NCI-H146 treated with DMSO at 0.1 percent for 48 hours (cell line): ENCODE measurements around the gene GPR137B.
"Not testable (repeated sequence)": the region's sequence is repeated elsewhere in the genome, so short reads cannot be mapped to it uniquely, and the experiment has no call there.

Experiments
- DNase-seq: peaks from one replicate; lab custom pipeline; 2025; ENCODE audit not compliant: unreplicated experiment; lab: John Stamatoyannopoulos, UW

The GPR137B gene

GRCh38 chr1:236142253-236143103 lies at the start of gene GPR137B:
GPR137B (plus strand) TSS chr1:236142539; CDS start chr1:236142623, 84 bp downstream.
- no peak for DNase-seq

GRCh38 chr1:236092899-236093298 lies 49.4 kb upstream of the GPR137B start:
- no peak for DNase-seq

GRCh38 chr1:236095705-236096520 lies 46.4 kb upstream of the GPR137B start:
- no peak for DNase-seq

GRCh38 chr1:236096660-236097482 lies 45.5 kb upstream of the GPR137B start:
- DNase-seq, result not testable (repeated sequence)

GRCh38 chr1:236098267-236098666 lies 44.1 kb upstream of the GPR137B start:
- DNase-seq, result no peak

GRCh38 chr1:236099355-236099974 lies 42.9 kb upstream of the GPR137B start:
- no peak for DNase-seq

- DNase-seq, result no peak
These were observed 41.5 kb upstream of the GPR137B start for GRCh38 chr1:236100799-236101198.

GRCh38 chr1:236101233-236102200 lies 40.8 kb upstream of the GPR137B start:
- DNase-seq, result no peak

- DNase-seq, result no peak
These were observed 39.7 kb upstream of the GPR137B start for GRCh38 chr1:236102611-236103010.

- no peak for DNase-seq
These were observed 39.3 kb upstream of the GPR137B start for GRCh38 chr1:236103059-236103458.

- peak; percentile 15 for DNase-seq
These were observed 38.6 kb upstream of the GPR137B start for GRCh38 chr1:236103646-236104218.

- DNase-seq, result no peak
These were observed 35.0 kb upstream of the GPR137B start for GRCh38 chr1:236107121-236107907.

- no peak for DNase-seq
These were observed 34.2 kb upstream of the GPR137B start for GRCh38 chr1:236108027-236108648.

- no peak for DNase-seq
These were observed 32.2 kb upstream of the GPR137B start for GRCh38 chr1:236110137-236110536.

GRCh38 chr1:236111527-236112331 lies 30.6 kb upstream of the GPR137B start:
- DNase-seq, result no peak

GRCh38 chr1:236112332-236112627 lies 30.1 kb upstream of the GPR137B start:
- no peak for DNase-seq

GRCh38 chr1:236113324-236114032 lies 28.9 kb upstream of the GPR137B start:
- DNase-seq, result no peak
